SK-N-SH treated with all-trans-retinoic acid at 6 μM for 48 hours (cell line): ENCODE measurements around the gene KCNIP4.

ENCODE experiments used
- ATAC-seq: fragments of 200-7000 bp; cut with Tn5 transposase; 3 replicates; pipeline ENCODE4 v1.9.1; 2020; ENCODE audit warnings: mild to moderate bottlenecking, moderate library complexity
- ARNTL ChIP-seq: fragments of 450-650 bp; formaldehyde crosslinking; IDR thresholded peaks from 2 replicates; pipeline ENCODE4 v1.5.0; 2020; ENCODE audit warnings: low read depth, mild to moderate bottlenecking, moderate library complexity, borderline replicate concordance
- BACH2 ChIP-seq: fragments of 250-450 bp; sonication (Bioruptor Pico); IDR thresholded peaks from 2 replicates; pipeline ENCODE4 v1.9.0; 2021; ENCODE audit warnings: mild to moderate bottlenecking, borderline replicate concordance
- CSDC2 ChIP-seq: fragments of 250-450 bp; sonication (Bioruptor Pico); IDR thresholded peaks from 2 replicates; pipeline ENCODE4 v1.5.0; 2020; ENCODE audit warnings: mild to moderate bottlenecking, moderate library complexity
- CSRNP3 ChIP-seq: fragments of 250-450 bp; sonication (Bioruptor Pico); IDR thresholded peaks from 2 replicates; pipeline ENCODE4 v1.5.1; 2021; ENCODE audit warnings: mild to moderate bottlenecking, moderate library complexity
- ESRRG ChIP-seq: fragments of 250-450 bp; sonication (Bioruptor Pico); IDR thresholded peaks from 2 replicates; pipeline ENCODE4 v1.6.1; 2021; ENCODE audit warnings: mild to moderate bottlenecking
- GLIS3 ChIP-seq: fragments of 250-450 bp; sonication (Bioruptor Pico); IDR thresholded peaks from 2 replicates; pipeline ENCODE4 v1.5.0; 2020; ENCODE audit warnings: mild to moderate bottlenecking, moderate library complexity
- ISL1 ChIP-seq: fragments of 250-450 bp; sonication (Bioruptor Pico); IDR thresholded peaks from 2 replicates; pipeline ENCODE4 v2.1.2; 2022; ENCODE audit warnings: mild to moderate bottlenecking, moderate library complexity
- OSR1 ChIP-seq: fragments of 250-450 bp; sonication (Bioruptor Pico); IDR thresholded peaks from 2 replicates; pipeline ENCODE4 v1.8.0; 2022; ENCODE audit warnings: moderate library complexity, mild to moderate bottlenecking, inconsistent platforms
- PPARA ChIP-seq: fragments of 250-450 bp; sonication (Bioruptor Pico); IDR thresholded peaks from 2 replicates; pipeline ENCODE4 v1.5.0; 2020; ENCODE audit warnings: mild to moderate bottlenecking, borderline replicate concordance
- RARB ChIP-seq: fragments of 250-450 bp; sonication (Bioruptor Pico); IDR thresholded peaks from 2 replicates; pipeline ENCODE4 v1.8.0; 2021; ENCODE audit warnings: mild to moderate bottlenecking, moderate library complexity
- SNAI2 ChIP-seq: fragments of 250-450 bp; sonication (Bioruptor Pico); IDR thresholded peaks from 2 replicates; pipeline ENCODE4 v1.5.0; 2020; ENCODE audit warnings: mild to moderate bottlenecking, moderate library complexity
- TCF4 ChIP-seq: fragments of 250-450 bp; sonication (Bioruptor Pico); IDR thresholded peaks from 2 replicates; pipeline ENCODE4 v1.8.0; 2021; ENCODE audit warnings: mild to moderate bottlenecking, moderate library complexity, borderline replicate concordance
- TSHZ2 ChIP-seq: fragments of 250-450 bp; sonication (Bioruptor Pico); IDR thresholded peaks from 2 replicates; pipeline ENCODE4 v1.5.0; 2020; ENCODE audit warnings: mild to moderate bottlenecking, moderate library complexity
- ZC3H10 ChIP-seq: fragments of 250-450 bp; sonication (Bioruptor Pico); IDR thresholded peaks from 2 replicates; pipeline ENCODE4 v1.5.1; 2021; ENCODE audit warnings: mild to moderate bottlenecking, moderate library complexity
- ZFP3 ChIP-seq: fragments of 250-450 bp; sonication (Bioruptor Pico); IDR thresholded peaks from 2 replicates; pipeline ENCODE4 v1.5.0; 2020; ENCODE audit warnings: mild to moderate bottlenecking, moderate library complexity
- ZFP30 ChIP-seq: fragments of 450-650 bp; formaldehyde crosslinking; IDR thresholded peaks from 2 replicates; pipeline ENCODE4 v1.5.0; 2022; ENCODE audit warnings: mild to moderate bottlenecking, moderate library complexity
- ZNF565 ChIP-seq: fragments of 450-650 bp; formaldehyde crosslinking; conservative IDR thresholded peaks from 2 replicates; pipeline ENCODE4 v1.5.0; 2020; ENCODE audit warnings: low read depth, mild to moderate bottlenecking, moderate library complexity
- ZNF70 ChIP-seq: fragments of 450-650 bp; formaldehyde crosslinking; IDR thresholded peaks from 2 replicates; pipeline ENCODE4 v1.5.0; 2020; ENCODE audit warnings: mild to moderate bottlenecking, moderate library complexity
- ZNF8 ChIP-seq: fragments of 450-650 bp; formaldehyde crosslinking; IDR thresholded peaks from 2 replicates; pipeline ENCODE4 v1.5.0; 2020; ENCODE audit warnings: mild to moderate bottlenecking, moderate library complexity
- TF ChIP-seq, protein P1 (sequence below): fragments of 250-450 bp; sonication (Bioruptor Pico); IDR thresholded peaks from 2 replicates; pipeline ENCODE4 v1.8.0; 2021; ENCODE audit warnings: low read depth, mild to moderate bottlenecking, moderate library complexity, borderline replicate concordance
- TF ChIP-seq, protein P2 (sequence below): fragments of 250-450 bp; sonication (Bioruptor Pico); IDR thresholded peaks from 2 replicates; pipeline ENCODE4 v1.8.0; 2020; ENCODE audit warnings: mild to moderate bottlenecking, moderate library complexity, borderline replicate concordance
- TF ChIP-seq, protein P3 (sequence below): fragments of 250-450 bp; sonication (Bioruptor Pico); IDR thresholded peaks from 2 replicates; pipeline ENCODE4 v1.5.1; 2020; ENCODE audit warnings: low read depth, mild to moderate bottlenecking, moderate library complexity

KCNIP4 gene

DNA sequence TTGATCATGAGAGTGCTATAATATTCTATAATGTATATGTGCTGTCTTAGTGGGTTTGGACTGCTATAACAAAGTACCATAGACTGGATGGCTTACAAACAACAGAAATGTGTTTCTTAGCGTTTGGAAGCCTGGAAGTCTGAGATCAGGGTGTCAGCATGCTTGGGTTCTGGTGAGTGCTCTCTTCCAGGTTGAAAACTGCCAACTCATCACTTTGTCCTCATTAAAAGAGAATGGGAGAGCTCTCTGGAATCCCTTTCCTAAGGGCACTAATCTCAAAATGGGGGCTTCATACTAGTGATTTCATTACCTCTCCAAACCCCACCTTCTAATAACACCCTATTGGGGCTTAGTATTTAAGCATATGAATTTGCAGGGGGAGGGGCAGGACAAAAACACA is 33.5 kb upstream of the KCNIP4 start:
- no peak for ATAC-seq
- no peak for TF ChIP-seq ZNF70 (CRISPR knock-in tag)
- TF ChIP-seq BACH2 = no peak
- TF ChIP-seq OSR1 = no peak
- no peak for TF ChIP-seq GLIS3 (CRISPR knock-in tag)
- TF ChIP-seq ZNF8 (CRISPR knock-in tag) = no peak
- TF ChIP-seq RARB (CRISPR knock-in tag) = no peak
- TF ChIP-seq, protein P1, sequence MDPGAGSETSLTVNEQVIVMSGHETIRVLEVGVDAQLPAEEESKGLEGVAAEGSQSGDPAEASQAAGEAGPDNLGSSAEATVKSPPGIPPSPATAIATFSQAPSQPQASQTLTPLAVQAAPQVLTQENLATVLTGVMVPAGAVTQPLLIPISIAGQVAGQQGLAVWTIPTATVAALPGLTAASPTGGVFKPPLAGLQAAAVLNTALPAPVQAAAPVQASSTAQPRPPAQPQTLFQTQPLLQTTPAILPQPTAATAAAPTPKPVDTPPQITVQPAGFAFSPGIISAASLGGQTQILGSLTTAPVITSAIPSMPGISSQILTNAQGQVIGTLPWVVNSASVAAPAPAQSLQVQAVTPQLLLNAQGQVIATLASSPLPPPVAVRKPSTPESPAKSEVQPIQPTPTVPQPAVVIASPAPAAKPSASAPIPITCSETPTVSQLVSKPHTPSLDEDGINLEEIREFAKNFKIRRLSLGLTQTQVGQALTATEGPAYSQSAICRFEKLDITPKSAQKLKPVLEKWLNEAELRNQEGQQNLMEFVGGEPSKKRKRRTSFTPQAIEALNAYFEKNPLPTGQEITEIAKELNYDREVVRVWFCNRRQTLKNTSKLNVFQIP (CRISPR knock-in tag) = no peak
- TF ChIP-seq, protein P2, sequence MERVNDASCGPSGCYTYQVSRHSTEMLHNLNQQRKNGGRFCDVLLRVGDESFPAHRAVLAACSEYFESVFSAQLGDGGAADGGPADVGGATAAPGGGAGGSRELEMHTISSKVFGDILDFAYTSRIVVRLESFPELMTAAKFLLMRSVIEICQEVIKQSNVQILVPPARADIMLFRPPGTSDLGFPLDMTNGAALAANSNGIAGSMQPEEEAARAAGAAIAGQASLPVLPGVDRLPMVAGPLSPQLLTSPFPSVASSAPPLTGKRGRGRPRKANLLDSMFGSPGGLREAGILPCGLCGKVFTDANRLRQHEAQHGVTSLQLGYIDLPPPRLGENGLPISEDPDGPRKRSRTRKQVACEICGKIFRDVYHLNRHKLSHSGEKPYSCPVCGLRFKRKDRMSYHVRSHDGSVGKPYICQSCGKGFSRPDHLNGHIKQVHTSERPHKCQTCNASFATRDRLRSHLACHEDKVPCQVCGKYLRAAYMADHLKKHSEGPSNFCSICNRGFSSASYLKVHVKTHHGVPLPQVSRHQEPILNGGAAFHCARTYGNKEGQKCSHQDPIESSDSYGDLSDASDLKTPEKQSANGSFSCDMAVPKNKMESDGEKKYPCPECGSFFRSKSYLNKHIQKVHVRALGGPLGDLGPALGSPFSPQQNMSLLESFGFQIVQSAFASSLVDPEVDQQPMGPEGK (CRISPR knock-in tag) = no peak

- ATAC-seq = no peak
- TF ChIP-seq ZC3H10 (CRISPR knock-in tag) (no peak), TCF4 (CRISPR knock-in tag) (no peak), ZFP30 (CRISPR knock-in tag) (no peak), ISL1 (CRISPR knock-in tag) (no peak), ZFP3 (no peak), PPARA (CRISPR knock-in tag) (no peak), ESRRG (CRISPR knock-in tag) (no peak), CSDC2 (CRISPR knock-in tag) (no peak), ZNF8 (CRISPR knock-in tag) (no peak), GLIS3 (CRISPR knock-in tag) (no peak), CSRNP3 (no peak), TSHZ2 (CRISPR knock-in tag) (no peak), ARNTL (CRISPR knock-in tag) (no peak), SNAI2 (CRISPR knock-in tag) (no peak), ZNF565 (CRISPR knock-in tag) (no peak), RARB (CRISPR knock-in tag) (no peak), BACH2 (no peak)
- TF ChIP-seq, protein P1 (CRISPR knock-in tag) = no peak
- TF ChIP-seq, protein P3, sequence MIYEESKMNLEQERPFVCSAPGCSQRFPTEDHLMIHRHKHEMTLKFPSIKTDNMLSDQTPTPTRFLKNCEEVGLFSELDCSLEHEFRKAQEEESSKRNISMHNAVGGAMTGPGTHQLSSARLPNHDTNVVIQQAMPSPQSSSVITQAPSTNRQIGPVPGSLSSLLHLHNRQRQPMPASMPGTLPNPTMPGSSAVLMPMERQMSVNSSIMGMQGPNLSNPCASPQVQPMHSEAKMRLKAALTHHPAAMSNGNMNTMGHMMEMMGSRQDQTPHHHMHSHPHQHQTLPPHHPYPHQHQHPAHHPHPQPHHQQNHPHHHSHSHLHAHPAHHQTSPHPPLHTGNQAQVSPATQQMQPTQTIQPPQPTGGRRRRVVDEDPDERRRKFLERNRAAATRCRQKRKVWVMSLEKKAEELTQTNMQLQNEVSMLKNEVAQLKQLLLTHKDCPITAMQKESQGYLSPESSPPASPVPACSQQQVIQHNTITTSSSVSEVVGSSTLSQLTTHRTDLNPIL (CRISPR knock-in tag) = no peak
- TF ChIP-seq, protein P2 (CRISPR knock-in tag) = no peak
These were observed 30.6 kb upstream of the KCNIP4 start for GRCh38 chr4:21979196-21979595.
